NB4 (cell line): Measurements from ENCODE around the gene SCGN.

Source experiments
- POLR2A ChIP-seq: IDR thresholded peaks from 2 replicates; pipeline ENCODE4 v1.6.1; 2011; ENCODE audit warnings: mild to moderate bottlenecking; ENCODE audit not compliant: insufficient read length; ENCODE audit errors: extremely low read depth
- TF ChIP-seq, protein P1 (sequence below): IDR thresholded peaks from one replicate; pipeline ENCODE4 v1.5.1; 2012; ENCODE audit warnings: low read depth, low read length

DNA sequence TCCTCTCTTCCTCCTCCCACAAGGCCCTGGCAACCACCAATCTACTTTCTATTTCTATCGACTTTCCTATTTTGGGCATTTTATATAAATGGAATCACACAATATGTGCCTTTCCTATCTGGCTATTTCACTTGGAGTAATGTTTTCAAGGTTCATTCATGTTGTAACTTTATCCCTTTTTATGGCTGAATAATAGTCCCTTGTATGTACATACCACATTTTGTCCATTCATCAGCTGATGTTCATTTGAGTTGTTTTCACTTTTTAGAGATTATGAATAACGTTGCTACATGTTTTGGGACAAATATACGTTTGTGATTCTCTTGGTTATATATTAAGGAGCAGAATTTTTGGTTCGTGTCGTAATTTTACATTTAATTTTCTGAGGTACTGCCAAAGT lies 33.9 kb downstream of the SCGN start:
- TF ChIP-seq, protein P1, sequence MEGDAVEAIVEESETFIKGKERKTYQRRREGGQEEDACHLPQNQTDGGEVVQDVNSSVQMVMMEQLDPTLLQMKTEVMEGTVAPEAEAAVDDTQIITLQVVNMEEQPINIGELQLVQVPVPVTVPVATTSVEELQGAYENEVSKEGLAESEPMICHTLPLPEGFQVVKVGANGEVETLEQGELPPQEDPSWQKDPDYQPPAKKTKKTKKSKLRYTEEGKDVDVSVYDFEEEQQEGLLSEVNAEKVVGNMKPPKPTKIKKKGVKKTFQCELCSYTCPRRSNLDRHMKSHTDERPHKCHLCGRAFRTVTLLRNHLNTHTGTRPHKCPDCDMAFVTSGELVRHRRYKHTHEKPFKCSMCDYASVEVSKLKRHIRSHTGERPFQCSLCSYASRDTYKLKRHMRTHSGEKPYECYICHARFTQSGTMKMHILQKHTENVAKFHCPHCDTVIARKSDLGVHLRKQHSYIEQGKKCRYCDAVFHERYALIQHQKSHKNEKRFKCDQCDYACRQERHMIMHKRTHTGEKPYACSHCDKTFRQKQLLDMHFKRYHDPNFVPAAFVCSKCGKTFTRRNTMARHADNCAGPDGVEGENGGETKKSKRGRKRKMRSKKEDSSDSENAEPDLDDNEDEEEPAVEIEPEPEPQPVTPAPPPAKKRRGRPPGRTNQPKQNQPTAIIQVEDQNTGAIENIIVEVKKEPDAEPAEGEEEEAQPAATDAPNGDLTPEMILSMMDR = no peak
- no peak for TF ChIP-seq POLR2A
